ENCODE measurements around the gene LINGO3. TPM values are rescaled to one million over a fixed set of nuclear protein-coding genes. Genes with fewer than 3 reads are reported as not detected.
A peak's percentile ranks its signal among the peaks of the same experiment; 100 is the strongest.

The LINGO3 gene
- total RNA-seq, 6 donors from 2014 or later: 0.10 to 0.61 (median 0.17) TPM; not detected in 3

- DNase-seq: no peak
- Histone ChIP-seq H3K4me1 (peaks cover 0 to 8% (median 5%) of the 10 kb centered on the region in 4 donors), H3K4me3 (no peak overlapping the region), H3K36me3 (peaks cover 0 to 30% (median 25%) of the 10 kb centered on the region in 4 donors), H3K27me3 (no peaks in the 10 kb centered on the region), H3K9me3 (peaks cover 0 to 18% (median 6%) of the 10 kb centered on the region in 4 donors), H3K27ac (no peak overlapping the region)
- ATAC-seq (ENCODE audit: low FRiP score in 2 of 2): no peak
- WGBS, 2 donors: 68 to 80% methylated on average over 6 of the region's 6 CpGs
- TF ChIP-seq POLR2AphosphoS5 (IDR thresholded peaks at IDR 0.05) (no peak), POLR2A (IDR thresholded peaks at IDR 0.05) (no peak), CTCF (IDR thresholded peaks at IDR 0.05) (no peak), EP300 (IDR thresholded peaks at IDR 0.05) (no peak)
Measured at GRCh38 chr19:2318923-2319322, 11.0 kb upstream of the LINGO3 start.

- H3K36me3 ChIP-seq: peaks cover 0 to 19% (median 14%) of the 10 kb centered on the region in 4 donors
- peaks cover 0 to 4% (median 2%) of the 10 kb centered on the region in 4 donors for H3K27me3 ChIP-seq
- H3K4me1 ChIP-seq: peaks cover 0 to 8% (median 5%) of the 10 kb centered on the region in 4 donors
- DNase-seq (peak in 1 of 2 donors; percentile 82), ATAC-seq (ENCODE audit: low FRiP score in 2 of 2) (no peak)
- peaks cover 0 to 18% (median 6%) of the 10 kb centered on the region in 4 donors for H3K9me3 ChIP-seq
- TF ChIP-seq CTCF (IDR thresholded peaks at IDR 0.05) (no peak), POLR2AphosphoS5 (IDR thresholded peaks at IDR 0.05) (no peak), EP300 (IDR thresholded peaks at IDR 0.05) (no peak), POLR2A (IDR thresholded peaks at IDR 0.05) (no peak)
- 64 to 80% methylated on average over 24 to 25 of the region's 25 CpGs for WGBS, 2 donors
- no peak overlapping the region for H3K27ac ChIP-seq
- H3K4me3 ChIP-seq: no peak overlapping the region
Measured at GRCh38 chr19:2317756-2318155, 9.8 kb upstream of the LINGO3 start.

GRCh38 chr19:2317300-2317699 lies 9.3 kb upstream of the LINGO3 start:
- no peak overlapping the region for H3K4me3 ChIP-seq
- DNase-seq (no peak), ATAC-seq (ENCODE audit: low FRiP score in 2 of 2) (no peak)
- H3K9me3 ChIP-seq: peaks cover 0 to 18% (median 6%) of the 10 kb centered on the region in 4 donors
- peaks cover 0 to 9% (median 4%) of the 10 kb centered on the region in 4 donors for H3K27me3 ChIP-seq
- peaks cover 0 to 14% (median 12%) of the 10 kb centered on the region in 4 donors for H3K36me3 ChIP-seq
- H3K4me1 ChIP-seq: peaks cover 0 to 8% (median 5%) of the 10 kb centered on the region in 4 donors
- WGBS, 2 donors: 94% methylated on average over 11 to 13 of the region's 13 CpGs
- H3K27ac ChIP-seq: no peak overlapping the region
- TF ChIP-seq EP300 (IDR thresholded peaks at IDR 0.05) (no peak), CTCF (IDR thresholded peaks at IDR 0.05) (no peak), POLR2A (IDR thresholded peaks at IDR 0.05) (no peak), POLR2AphosphoS5 (IDR thresholded peaks at IDR 0.05) (no peak)

DNA sequence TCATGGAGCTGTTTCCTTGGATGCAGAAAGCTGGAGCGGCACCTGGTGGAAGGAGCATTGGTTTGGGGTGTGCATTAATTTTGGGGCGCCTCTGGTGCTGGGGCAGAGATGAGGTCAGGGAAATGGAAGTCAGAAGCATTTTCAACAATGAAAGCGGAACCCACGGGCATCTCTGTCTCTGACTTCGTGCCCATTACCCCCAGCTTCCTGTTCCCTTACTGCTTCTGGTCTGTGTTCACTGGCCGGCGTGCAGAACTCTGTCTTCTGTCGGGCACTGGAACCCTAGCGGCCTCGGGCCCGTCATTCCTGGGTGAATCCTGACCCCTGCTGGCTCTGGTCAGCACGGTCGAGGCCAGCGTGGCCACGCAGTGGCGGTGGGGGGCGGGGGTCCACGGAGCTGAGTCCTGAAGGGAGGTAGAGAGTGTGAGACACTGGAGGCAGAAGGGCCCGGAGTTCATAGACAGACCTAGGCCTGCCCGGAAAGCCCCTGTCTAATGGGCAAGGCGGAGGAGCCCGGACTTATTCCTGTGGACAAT lies 7.9 kb upstream of the LINGO3 start:
- H3K9me3 ChIP-seq: peaks cover 0 to 18% (median 6%) of the 10 kb centered on the region in 4 donors
- DNase-seq (peak; percentile 82 to 89), ATAC-seq (ENCODE audit: low FRiP score in 2 of 2) (peak; percentile 77 to 95)
- H3K4me1 ChIP-seq: peaks cover 0 to 8% (median 5%) of the 10 kb centered on the region in 4 donors
- H3K27me3 ChIP-seq: peaks cover 0 to 12% (median 4%) of the 10 kb centered on the region in 4 donors
- H3K27ac ChIP-seq: no peak overlapping the region
- no peak overlapping the region for H3K4me3 ChIP-seq
- 28 to 41% methylated on average over 9 to 21 of the region's 22 CpGs for WGBS, 2 donors
- peaks cover 0 to under 1% (median under 1%) of the 10 kb centered on the region in 4 donors for H3K36me3 ChIP-seq
- peak; percentile 66 to 85 (median 74) for TF ChIP-seq CTCF (IDR thresholded peaks at IDR 0.05)
- no peak for TF ChIP-seq POLR2AphosphoS5 (IDR thresholded peaks at IDR 0.05)
